Measurements from ENCODE around the gene GALNT3.

DNA sequence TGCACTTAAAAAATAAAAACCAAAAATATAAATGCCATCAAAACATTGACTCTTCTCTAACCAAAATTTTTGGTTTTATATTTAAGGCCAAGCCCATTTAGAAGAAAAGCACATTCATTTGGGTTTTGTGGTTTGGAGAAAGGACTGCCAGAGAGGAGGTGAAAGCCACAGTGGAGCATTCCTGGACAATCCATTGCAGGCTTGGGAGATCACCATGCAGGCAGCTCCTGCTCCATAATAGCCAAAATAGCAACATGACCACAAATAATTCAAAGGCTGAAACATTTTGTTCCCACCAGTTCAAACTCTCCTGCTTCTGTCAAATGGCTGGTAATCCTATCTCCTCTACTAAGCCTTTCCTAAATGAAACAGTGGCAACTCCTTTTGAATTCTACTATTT lies 73.5 kb downstream of the GALNT3 start:
- TF ChIP-seq GATA3 (IDR thresholded peaks at IDR 0.05; ENCODE audit: low read depth, low read length) (no peak), GATA2 (IDR thresholded peaks at IDR 0.05; ENCODE audit: low read depth, low read length) (no peak)
